Activated CD4-positive, alpha-beta T cell treated with anti-CD3 and anti-CD28 coated beads, Interleukin-2, amount 10 ng/mL, durations not matched to agents 7 days and 5 days (primary cell): ENCODE data around the gene GRM7. TPM values are rescaled to one million over a fixed set of nuclear protein-coding genes. Genes with fewer than 3 reads are reported as not detected.

Experiments used
- CTCF ChIA-PET: fragments of 350-600 bp; sonication (Branson Sonifier 250); formaldehyde crosslinking; loops from one replicate; lab custom pipeline; 2021; ENCODE audit warnings: antibody characterized with exemption; lab: Charles Lee
- POLR2A ChIA-PET: fragments of 350-600 bp; sonication (Branson Sonifier 250); formaldehyde crosslinking; loops from one replicate; lab custom pipeline; 2021; ENCODE audit warnings: antibody characterized with exemption; lab: Charles Lee
- DNase-seq: peaks from one replicate; pipeline ENCODE4 v3.0.0-alpha.2; 2020
- H3K27ac Mint-ChIP-seq: one replicate; pipeline ENCODE4 v1.8.0; 2021; ENCODE audit warnings: mild to moderate bottlenecking, moderate library complexity, mixed read lengths
- H3K27me3 Mint-ChIP-seq: one replicate; pipeline ENCODE4 v1.8.0; 2021; ENCODE audit warnings: mixed read lengths
- H3K36me3 Mint-ChIP-seq: one replicate; pipeline ENCODE4 v1.8.0; 2021; ENCODE audit warnings: low read depth, mixed read lengths
- H3K4me1 Mint-ChIP-seq: one replicate; pipeline ENCODE4 v1.8.0; 2021; ENCODE audit warnings: mixed read lengths
- H3K4me3 Mint-ChIP-seq: one replicate; pipeline ENCODE4 v1.8.0; 2021; ENCODE audit warnings: mild to moderate bottlenecking, moderate library complexity, mixed read lengths
- H3K9me3 Mint-ChIP-seq: one replicate; pipeline ENCODE4 v1.8.0; 2021; ENCODE audit warnings: mixed read lengths
- total RNA-seq, 2 experiments: library from RNA; stranded (reverse); gene quantifications; one replicate each; pipeline ENCODE4 v1.2.3, GENCODE V29; 2021

GRM7 gene
- total RNA-seq, 2 experiments from 2014 or later, result not detected

GRCh38 chr3:7682822-7683229, 821.9 kb downstream of the GRM7 start:
- H3K36me3 Mint-ChIP-seq, result no peaks in the 10 kb centered on the region
- no peak for DNase-seq
- H3K27ac Mint-ChIP-seq, result no peak overlapping the region
- H3K4me1 Mint-ChIP-seq, result no peaks in the 10 kb centered on the region
- ChIA-PET POLR2A (no interaction called here), CTCF (no interaction called here)
- H3K9me3 Mint-ChIP-seq, result no peaks in the 10 kb centered on the region
- no peak overlapping the region for H3K4me3 Mint-ChIP-seq
- H3K27me3 Mint-ChIP-seq, result no peaks in the 10 kb centered on the region

GRCh38 chr3:7683426-7683825, 822.5 kb downstream of the GRM7 start:
- CTCF ChIA-PET, result no interaction called here
- H3K36me3 Mint-ChIP-seq, result no peaks in the 10 kb centered on the region
- H3K27ac Mint-ChIP-seq, result no peak overlapping the region
- POLR2A ChIA-PET, result no interaction called here
- no peak for DNase-seq
- no peaks in the 10 kb centered on the region for H3K27me3 Mint-ChIP-seq
- H3K4me1 Mint-ChIP-seq, result no peaks in the 10 kb centered on the region
- no peak overlapping the region for H3K4me3 Mint-ChIP-seq
- H3K9me3 Mint-ChIP-seq, result no peaks in the 10 kb centered on the region

- H3K4me1 Mint-ChIP-seq, result no peaks in the 10 kb centered on the region
- ChIA-PET POLR2A (no interaction called here), CTCF (no interaction called here)
- no peak overlapping the region for H3K27ac Mint-ChIP-seq
- H3K36me3 Mint-ChIP-seq, result no peaks in the 10 kb centered on the region
- no peaks in the 10 kb centered on the region for H3K9me3 Mint-ChIP-seq
- no peaks in the 10 kb centered on the region for H3K27me3 Mint-ChIP-seq
- no peak overlapping the region for H3K4me3 Mint-ChIP-seq
- DNase-seq, result no peak
These were observed 823.3 kb downstream of the GRM7 start for GRCh38 chr3:7684182-7684715.

- no peaks in the 10 kb centered on the region for H3K36me3 Mint-ChIP-seq
- H3K27ac Mint-ChIP-seq, result no peak overlapping the region
- POLR2A ChIA-PET, result no interaction called here
- DNase-seq, result no peak
- H3K4me1 Mint-ChIP-seq, result no peaks in the 10 kb centered on the region
- H3K4me3 Mint-ChIP-seq, result no peak overlapping the region
- H3K9me3 Mint-ChIP-seq, result peaks cover 5% of the 10 kb centered on the region
- CTCF ChIA-PET, result no interaction called here
- peaks cover 1% of the 10 kb centered on the region for H3K27me3 Mint-ChIP-seq
These were observed 826.7 kb downstream of the GRM7 start for GRCh38 chr3:7687428-7688147.

GRCh38 chr3:7692866-7693265, 832.0 kb downstream of the GRM7 start:
- Mint-ChIP-seq H3K27me3 (peaks cover 1% of the 10 kb centered on the region), H3K4me3 (no peak overlapping the region), H3K27ac (no peak overlapping the region), H3K4me1 (no peaks in the 10 kb centered on the region), H3K36me3 (no peaks in the 10 kb centered on the region), H3K9me3 (peaks cover 7% of the 10 kb centered on the region)
- CTCF ChIA-PET, result no interaction called here
- no peak for DNase-seq
- POLR2A ChIA-PET, result no interaction called here

GRCh38 chr3:7693976-7694375, 833.1 kb downstream of the GRM7 start:
- DNase-seq, result no peak
- Mint-ChIP-seq H3K27me3 (peaks cover 1% of the 10 kb centered on the region), H3K27ac (no peak overlapping the region), H3K4me1 (no peaks in the 10 kb centered on the region), H3K36me3 (no peaks in the 10 kb centered on the region), H3K4me3 (no peak overlapping the region), H3K9me3 (peaks cover 7% of the 10 kb centered on the region)
- ChIA-PET POLR2A (no interaction called here), CTCF (no interaction called here)

GRCh38 chr3:7695049-7695448, 834.1 kb downstream of the GRM7 start:
- Mint-ChIP-seq H3K27ac (no peak overlapping the region), H3K4me3 (no peak overlapping the region), H3K27me3 (peaks cover 1% of the 10 kb centered on the region), H3K36me3 (no peaks in the 10 kb centered on the region), H3K9me3 (peaks cover 7% of the 10 kb centered on the region), H3K4me1 (no peaks in the 10 kb centered on the region)
- ChIA-PET CTCF (no interaction called here), POLR2A (no interaction called here)
- no peak for DNase-seq

- Mint-ChIP-seq H3K4me1 (no peaks in the 10 kb centered on the region), H3K4me3 (no peak overlapping the region)
- POLR2A ChIA-PET, result no interaction called here
These were observed 835.4 kb downstream of the GRM7 start for GRCh38 chr3:7696320-7696719.

GRCh38 chr3:7697548-7697947, 836.6 kb downstream of the GRM7 start:
- H3K27me3 Mint-ChIP-seq, result no peaks in the 10 kb centered on the region
- CTCF ChIA-PET, result no interaction called here
- H3K9me3 Mint-ChIP-seq, result peaks cover 3% of the 10 kb centered on the region
- no peak overlapping the region for H3K27ac Mint-ChIP-seq
- POLR2A ChIA-PET, result interaction anchor here (0.5 kb wide), 1 partner anchor 547 kb away, joined by 3 read pairs; no protein-coding TSS in a partner anchor
- no peak for DNase-seq
- H3K4me3 Mint-ChIP-seq, result no peak overlapping the region
- H3K36me3 Mint-ChIP-seq, result no peaks in the 10 kb centered on the region
- no peaks in the 10 kb centered on the region for H3K4me1 Mint-ChIP-seq

More at GRCh38 chr3:7696320-7696719, 835.4 kb downstream of the GRM7 start:
- CTCF ChIA-PET, result no interaction called here
- Mint-ChIP-seq H3K27me3 (no peaks in the 10 kb centered on the region), H3K27ac (no peak overlapping the region), H3K36me3 (no peaks in the 10 kb centered on the region), H3K9me3 (peaks cover 7% of the 10 kb centered on the region)
- DNase-seq, result no peak

- Mint-ChIP-seq H3K4me3 (no peak overlapping the region), H3K27ac (no peak overlapping the region), H3K27me3 (no peaks in the 10 kb centered on the region), H3K4me1 (no peaks in the 10 kb centered on the region), H3K9me3 (peaks cover 2% of the 10 kb centered on the region), H3K36me3 (no peaks in the 10 kb centered on the region)
- ChIA-PET CTCF (no interaction called here), POLR2A (interaction anchor here (0.5 kb wide), 1 partner anchor 1481 kb away, joined by 3 read pairs; no protein-coding TSS in a partner anchor)
- DNase-seq, result no peak
These were observed 839.6 kb downstream of the GRM7 start for GRCh38 chr3:7700539-7700938.

- Mint-ChIP-seq H3K27ac (no peak overlapping the region), H3K4me1 (no peaks in the 10 kb centered on the region), H3K4me3 (no peak overlapping the region), H3K9me3 (peaks cover 2% of the 10 kb centered on the region), H3K36me3 (no peaks in the 10 kb centered on the region), H3K27me3 (no peaks in the 10 kb centered on the region)
- DNase-seq, result no peak
- POLR2A ChIA-PET, result interaction anchor here (0.5 kb wide), 1 partner anchor 1480 kb away, joined by 3 read pairs; no protein-coding TSS in a partner anchor
- CTCF ChIA-PET, result no interaction called here
These were observed 840.1 kb downstream of the GRM7 start for GRCh38 chr3:7700977-7701376.

GRCh38 chr3:7707187-7707586, 846.3 kb downstream of the GRM7 start:
- no peak for DNase-seq
- H3K4me1 Mint-ChIP-seq, result peaks cover 5% of the 10 kb centered on the region
- H3K36me3 Mint-ChIP-seq, result no peaks in the 10 kb centered on the region
- H3K4me3 Mint-ChIP-seq, result no peak overlapping the region
- peaks cover 2% of the 10 kb centered on the region for H3K9me3 Mint-ChIP-seq
- ChIA-PET POLR2A (no interaction called here), CTCF (no interaction called here)
- H3K27ac Mint-ChIP-seq, result no peak overlapping the region
- H3K27me3 Mint-ChIP-seq, result no peaks in the 10 kb centered on the region

- no peak for DNase-seq
- Mint-ChIP-seq H3K27me3 (no peaks in the 10 kb centered on the region), H3K36me3 (no peaks in the 10 kb centered on the region), H3K9me3 (peaks cover 2% of the 10 kb centered on the region), H3K4me1 (peaks cover 5% of the 10 kb centered on the region), H3K4me3 (no peak overlapping the region), H3K27ac (no peak overlapping the region)
- CTCF ChIA-PET, result no interaction called here
- POLR2A ChIA-PET, result no interaction called here
These were observed 848.6 kb downstream of the GRM7 start for GRCh38 chr3:7709376-7710082.
